Pancreas (tissue), 10 donors: Measurements from ENCODE around the gene CNDP1. TPM values are rescaled to one million over a fixed set of nuclear protein-coding genes. Genes with fewer than 3 reads are reported as not detected.

Experiments
- ATAC-seq, 4 donors: fragments of 200-7000 bp; cut with Tn5 transposase; one replicate each; pipeline versions ENCODE4 v1.8.0 to v1.9.1; 2020; ENCODE audit warnings: mild to moderate bottlenecking in 4 of 4, moderate library complexity in 4 of 4
- DNase-seq, 6 donors: peaks; one replicate each; pipeline ENCODE4 v3.0.0-alpha.2; 2020
- FAIRE-seq: peaks from 2 replicates; lab custom pipeline; 2012; peaks lifted over from hg19 to GRCh38; lab: Jason Lieb, UNC
- H3K27ac ChIP-seq, 4 donors: fragments of 200-600 bp; sonication (generic); 1 replicate in 3 of 4; 2 replicates in 1 of 4; pipeline versions ENCODE4 v1.5.0 to v1.8.0; 2020
- H3K27me3 ChIP-seq, 4 donors: fragments of 200-600 bp; one replicate each; pipeline ENCODE4 v1.8.0; 2021
- H3K36me3 ChIP-seq, 3 donors: fragments of 200-600 bp; sonication (generic) in 1 of 3; one replicate each; pipeline versions ENCODE4 v1.5.0 to v1.8.0; 2020 to 2021
- H3K4me1 ChIP-seq, 3 donors: fragments of 200-600 bp; one replicate each; pipeline ENCODE4 v1.8.0; 2021
- H3K4me3 ChIP-seq, 4 donors: fragments of 200-600 bp; sonication (generic) in 2 of 4; one replicate each; pipeline versions ENCODE4 v1.5.0 to v1.8.0; 2020 to 2021
- H3K9me3 ChIP-seq, 4 donors: fragments of 200-600 bp; one replicate each; pipeline ENCODE4 v1.8.0; 2021
- CTCF ChIP-seq, 4 donors: fragments of 200-600 bp; sonication (generic) in 3 of 4; IDR thresholded peaks; one replicate each; pipeline versions ENCODE4 v1.5.0 to v1.8.0; 2021; ENCODE audit warnings: antibody characterized with exemption in 4 of 4
- WGBS, 2 donors: extraction: QIAGEN DNeasy Blood & Tissue Kit; methylation state at CpG; one replicate each; pipeline ENCODE4 v1.1.7; 2013; 5-methylcytosine and 5-hydroxymethylcytosine counted together
- intact Hi-C, 3 donors: fragments of 100-400 bp; cut with DNase I; formaldehyde crosslinking; loops; one replicate each; pipeline versions ENCODE4 v1.11.1 to v1.14.2; 2022
- polyA plus RNA-seq, 2 donors: library from polyadenylated mRNA; stranded (reverse); fragments of 200-250 nt; gene quantifications; one replicate each; pipeline ENCODE4 v1.2.3, GENCODE V29; 2013
- total RNA-seq, 6 donors: library from RNA; stranded (reverse); fragmentation: NEBNext Ultra II Directional in 4 of 6; extraction: Animal tissue kit (Norgen Biotek cat#: 25700) in 4 of 6; gene quantifications; one replicate each; pipeline versions ENCODE4 v1.2.1 to v1.2.4, GENCODE V29; 2021 to 2023
- donor health status: healthy with polysubstance abuse.
- donor health status: DM: no; HTN: no; CAD: no; lungs with moderate emphysema.
- donor health status: DM: no; HTN: no; CAD: no.
- donor health status: control.
- donor health status: control.
- donor health status: Bipolar disorder and iron deficiency.
- donor health status: DM: yes; HTN: yes; CAD: no.
- donor health status: DM: no; HTN: no; CAD: no.
- donor health status: DM: no; HTN: no; CAD: no.
- donor health status: DM: yes; HTN: yes; CAD: no.

The CNDP1 gene
- total and polyA plus RNA-seq, 8 donors: 0.09 to 0.84 (median 0.21) TPM; not detected in 2

GRCh38 chr18:74550886-74551285 is 16.6 kb downstream of the CNDP1 start:
- H3K27me3 ChIP-seq: no peaks in the 10 kb centered on the region
- ATAC-seq (no peak), FAIRE-seq (no peak), DNase-seq (no peak)
- H3K36me3 ChIP-seq: no peaks in the 10 kb centered on the region
- no peak overlapping the region for H3K27ac ChIP-seq
- no peaks in the 10 kb centered on the region for H3K9me3 ChIP-seq
- H3K4me1 ChIP-seq: peaks cover 0 to 7% (median 0%) of the 10 kb centered on the region in 3 donors
- WGBS, 2 donors: 91 to 99% methylated on average over 6 of the region's 6 CpGs
- H3K4me3 ChIP-seq: no peak overlapping the region
- TF ChIP-seq CTCF (IDR thresholded peaks at IDR 0.05): no peak
- intact Hi-C loops: loop anchor here (5.0 to 10.0 kb wide), 3 partner anchors 46 to 199 kb away; no protein-coding TSS in a partner anchor

GRCh38 chr18:74551452-74551851 is 17.2 kb downstream of the CNDP1 start:
- H3K4me3 ChIP-seq: no peak overlapping the region
- peaks cover 0 to 6% (median 0%) of the 10 kb centered on the region in 3 donors for H3K4me1 ChIP-seq
- H3K27ac ChIP-seq: no peak overlapping the region
- intact Hi-C loops: loop anchor here (5.0 to 10.0 kb wide), 3 partner anchors 47 to 199 kb away; no protein-coding TSS in a partner anchor
- WGBS, 2 donors: 40% methylated on average over 3 of the region's 3 CpGs
- no peak for ATAC-seq
- no peaks in the 10 kb centered on the region for H3K9me3 ChIP-seq
- no peak for TF ChIP-seq CTCF (IDR thresholded peaks at IDR 0.05)
- DNase-seq: no peak
- H3K27me3 ChIP-seq: no peaks in the 10 kb centered on the region
- no peak for FAIRE-seq
- no peaks in the 10 kb centered on the region for H3K36me3 ChIP-seq

- Histone ChIP-seq H3K27me3 (no peaks in the 10 kb centered on the region), H3K9me3 (no peaks in the 10 kb centered on the region), H3K36me3 (no peaks in the 10 kb centered on the region), H3K27ac (no peak overlapping the region), H3K4me3 (no peak overlapping the region), H3K4me1 (peaks cover 0 to 4% (median 0%) of the 10 kb centered on the region in 3 donors)
- TF ChIP-seq CTCF (IDR thresholded peaks at IDR 0.05): peak; percentile 56 to 86 (median 70)
- peak; percentile 78 for FAIRE-seq
- intact Hi-C loops: loop anchor here (5.0 to 10.0 kb wide), 3 partner anchors 47 to 200 kb away; no protein-coding TSS in a partner anchor
- peak; percentile 99 to 100 (median 99) for ATAC-seq
- WGBS, 2 donors: 12 to 16% methylated on average over 5 of the region's 5 CpGs
- DNase-seq: peak; percentile 75 to 89 (median 82)
Measured at GRCh38 chr18:74551936-74552555, 17.7 kb downstream of the CNDP1 start.

GRCh38 chr18:74556126-74556525 is 21.8 kb downstream of the CNDP1 start:
- Histone ChIP-seq H3K4me3 (no peak overlapping the region), H3K4me1 (no peaks in the 10 kb centered on the region), H3K36me3 (no peaks in the 10 kb centered on the region), H3K9me3 (no peaks in the 10 kb centered on the region), H3K27me3 (no peaks in the 10 kb centered on the region), H3K27ac (no peak overlapping the region)
- FAIRE-seq (no peak), DNase-seq (no peak), ATAC-seq (peak in 1 of 4 donors; percentile 27)
- intact Hi-C loops: loop anchor here (5.0 to 10.0 kb wide), 3 partner anchors 51 to 201 kb away; no protein-coding TSS in a partner anchor
- 27 to 33% methylated on average over 11 of the region's 11 CpGs for WGBS, 2 donors
- no peak for TF ChIP-seq CTCF (IDR thresholded peaks at IDR 0.05)

GRCh38 chr18:74558096-74558495 is 23.8 kb downstream of the CNDP1 start:
- FAIRE-seq: no peak
- TF ChIP-seq CTCF (IDR thresholded peaks at IDR 0.05): no peak
- intact Hi-C loops: loop anchor here (5.0 to 10.0 kb wide), 3 partner anchors 53 to 203 kb away; no protein-coding TSS in a partner anchor
- Histone ChIP-seq H3K4me3 (no peak overlapping the region), H3K36me3 (no peaks in the 10 kb centered on the region), H3K27me3 (no peaks in the 10 kb centered on the region), H3K27ac (no peak overlapping the region), H3K9me3 (no peaks in the 10 kb centered on the region), H3K4me1 (no peaks in the 10 kb centered on the region)
- ATAC-seq: no peak
- DNase-seq: no peak
- 68 to 70% methylated on average over 4 of the region's 4 CpGs for WGBS, 2 donors
